ENCODE results near the gene SNAI1.

SNAI1 gene

DNA sequence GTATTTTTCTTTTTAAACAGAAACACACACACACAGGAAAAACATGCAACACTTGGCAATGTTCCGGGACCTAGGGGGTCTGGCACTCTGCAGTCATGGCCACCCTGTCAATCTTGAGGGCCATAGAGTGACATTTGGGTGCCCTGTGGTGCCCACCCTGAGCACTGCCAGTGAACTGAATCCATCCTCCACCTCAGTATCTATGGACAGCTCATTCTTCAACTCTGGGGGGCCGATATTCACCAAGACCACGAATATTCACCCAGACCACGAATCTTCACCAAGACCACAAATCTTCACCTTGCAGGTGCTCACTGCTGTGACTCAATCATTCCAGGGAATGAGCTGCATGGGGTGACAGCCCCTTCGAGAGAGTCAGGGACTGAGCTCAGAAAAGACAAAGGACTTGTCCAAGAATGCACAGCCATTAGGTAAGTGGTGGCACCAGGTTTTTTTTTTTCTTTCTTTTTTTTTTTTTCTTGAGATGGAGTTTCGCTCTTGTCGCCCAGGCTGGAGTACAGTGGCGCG is 19.1 kb downstream of the SNAI1 start:
- H3K36me3 ChIP-seq (replicated peaks; ENCODE audit: insufficient read depth, low read length), result no peaks in the 10 kb centered on the region
- no peak overlapping the region for H3K4me3 ChIP-seq (ENCODE audit: low read length)
- H3F3A ChIP-seq (ENCODE audit: insufficient read depth, low read length), result no peaks in the 10 kb centered on the region
- no peak overlapping the region for H3K9ac ChIP-seq (ENCODE audit: low read length)
- no peak overlapping the region for H3K4me2 ChIP-seq (ENCODE audit: low read depth, low read length)
- no peaks in the 10 kb centered on the region for H3K9me2 ChIP-seq (replicated peaks; ENCODE audit: insufficient read depth, low read length)
- TF ChIP-seq EZH2 (optimal IDR thresholded peaks at IDR 0.05; ENCODE audit: low read depth, low read length), result no peak
- TF ChIP-seq, protein P1, sequence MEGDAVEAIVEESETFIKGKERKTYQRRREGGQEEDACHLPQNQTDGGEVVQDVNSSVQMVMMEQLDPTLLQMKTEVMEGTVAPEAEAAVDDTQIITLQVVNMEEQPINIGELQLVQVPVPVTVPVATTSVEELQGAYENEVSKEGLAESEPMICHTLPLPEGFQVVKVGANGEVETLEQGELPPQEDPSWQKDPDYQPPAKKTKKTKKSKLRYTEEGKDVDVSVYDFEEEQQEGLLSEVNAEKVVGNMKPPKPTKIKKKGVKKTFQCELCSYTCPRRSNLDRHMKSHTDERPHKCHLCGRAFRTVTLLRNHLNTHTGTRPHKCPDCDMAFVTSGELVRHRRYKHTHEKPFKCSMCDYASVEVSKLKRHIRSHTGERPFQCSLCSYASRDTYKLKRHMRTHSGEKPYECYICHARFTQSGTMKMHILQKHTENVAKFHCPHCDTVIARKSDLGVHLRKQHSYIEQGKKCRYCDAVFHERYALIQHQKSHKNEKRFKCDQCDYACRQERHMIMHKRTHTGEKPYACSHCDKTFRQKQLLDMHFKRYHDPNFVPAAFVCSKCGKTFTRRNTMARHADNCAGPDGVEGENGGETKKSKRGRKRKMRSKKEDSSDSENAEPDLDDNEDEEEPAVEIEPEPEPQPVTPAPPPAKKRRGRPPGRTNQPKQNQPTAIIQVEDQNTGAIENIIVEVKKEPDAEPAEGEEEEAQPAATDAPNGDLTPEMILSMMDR (IDR thresholded peaks at IDR 0.05; ENCODE audit: low read length), result no peak
- no peak for TF ChIP-seq EZH2phosphoT487 (IDR thresholded peaks at IDR 0.05; ENCODE audit: low read length)
- no peak for DNase-seq
- no peak overlapping the region for H3K27ac ChIP-seq (ENCODE audit: low read length)
- 0 out of 2 replicates have a peak, but pooled peaks cover 4% of the 10 kb centered on the region for H3K4me1 ChIP-seq (ENCODE audit: low read length)
- H2AFZ ChIP-seq (ENCODE audit: low read length), result no peak overlapping the region
- no peaks in the 10 kb centered on the region for H4K20me1 ChIP-seq (ENCODE audit: insufficient read depth, low read length)
- H3K9me3 ChIP-seq (replicated peaks; ENCODE audit: insufficient read depth, low read length), result no peaks in the 10 kb centered on the region
- H3K27me3 ChIP-seq (replicated peaks; ENCODE audit: insufficient read depth, low read length), result no peaks in the 10 kb centered on the region
- H3K79me2 ChIP-seq (ENCODE audit: low read length), result no peaks in the 10 kb centered on the region

DNA sequence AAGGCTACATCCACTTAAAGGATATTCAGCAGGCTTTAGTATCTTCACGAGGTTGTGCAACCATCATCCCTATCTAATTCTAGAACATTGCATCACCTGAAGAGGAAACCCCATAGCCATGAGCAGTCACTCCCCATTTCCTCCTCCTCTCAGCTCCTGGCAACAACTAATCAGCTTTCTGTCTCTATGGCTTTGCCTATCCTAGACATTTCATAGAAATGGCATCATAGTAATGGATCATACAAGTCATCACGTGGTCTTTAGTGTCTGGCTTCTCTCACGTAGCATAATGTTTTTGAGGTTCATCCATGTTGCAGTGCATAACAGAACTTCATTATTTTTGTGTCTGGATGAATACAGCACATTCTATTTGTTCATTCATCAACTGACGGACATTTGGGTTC is 20.5 kb downstream of the SNAI1 start:
- TF ChIP-seq EZH2phosphoT487 (IDR thresholded peaks at IDR 0.05; ENCODE audit: low read length) (no peak), EZH2 (optimal IDR thresholded peaks at IDR 0.05; ENCODE audit: low read depth, low read length) (no peak)
- TF ChIP-seq, protein P1 (IDR thresholded peaks at IDR 0.05; ENCODE audit: low read length), result no peak
- H3K4me2 ChIP-seq (ENCODE audit: low read depth, low read length), result no peak overlapping the region
- no peak for DNase-seq
- no peaks in the 10 kb centered on the region for H4K20me1 ChIP-seq (ENCODE audit: insufficient read depth, low read length)
- no peak overlapping the region for H3K4me3 ChIP-seq (ENCODE audit: low read length)
- H3K27me3 ChIP-seq (replicated peaks; ENCODE audit: insufficient read depth, low read length), result no peaks in the 10 kb centered on the region
- H2AFZ ChIP-seq (ENCODE audit: low read length), result no peak overlapping the region
- H3K9me2 ChIP-seq (replicated peaks; ENCODE audit: insufficient read depth, low read length), result no peaks in the 10 kb centered on the region
- no peaks in the 10 kb centered on the region for H3K79me2 ChIP-seq (ENCODE audit: low read length)
- no peaks in the 10 kb centered on the region for H3K36me3 ChIP-seq (replicated peaks; ENCODE audit: insufficient read depth, low read length)
- H3F3A ChIP-seq (ENCODE audit: insufficient read depth, low read length), result no peaks in the 10 kb centered on the region
- H3K27ac ChIP-seq (ENCODE audit: low read length), result no peak overlapping the region
- no peaks in the 10 kb centered on the region for H3K9me3 ChIP-seq (replicated peaks; ENCODE audit: insufficient read depth, low read length)
- H3K4me1 ChIP-seq (ENCODE audit: low read length), result 0 out of 2 replicates have a peak, but pooled peaks cover 4% of the 10 kb centered on the region
- H3K9ac ChIP-seq (ENCODE audit: low read length), result no peak overlapping the region

DNA sequence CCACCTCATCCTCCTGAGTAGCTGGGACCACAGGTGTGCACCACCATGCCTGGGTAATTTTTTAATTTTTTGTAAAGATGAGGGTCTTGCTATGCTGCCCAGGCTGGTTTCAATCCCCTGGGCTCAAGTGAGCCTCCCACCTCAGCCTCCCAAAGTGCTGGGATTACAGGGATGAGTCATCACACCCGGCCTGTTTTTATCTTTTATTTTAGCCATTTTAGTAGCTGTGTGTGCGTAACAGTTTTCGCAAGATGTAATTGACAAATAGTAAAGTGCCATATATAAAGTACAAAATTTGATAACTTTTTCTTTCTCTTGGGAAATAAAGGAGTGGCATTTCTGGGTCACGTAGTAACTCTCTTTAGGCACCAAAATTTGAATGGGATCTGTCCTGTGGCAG is 21.4 kb downstream of the SNAI1 start:
- H3F3A ChIP-seq (ENCODE audit: insufficient read depth, low read length), result no peaks in the 10 kb centered on the region
- no peaks in the 10 kb centered on the region for H4K20me1 ChIP-seq (ENCODE audit: insufficient read depth, low read length)
- no peak overlapping the region for H3K27ac ChIP-seq (ENCODE audit: low read length)
- H3K4me2 ChIP-seq (ENCODE audit: low read depth, low read length), result no peak overlapping the region
- TF ChIP-seq, protein P1 (IDR thresholded peaks at IDR 0.05; ENCODE audit: low read length), result no peak
- TF ChIP-seq EZH2phosphoT487 (IDR thresholded peaks at IDR 0.05; ENCODE audit: low read length) (no peak), EZH2 (optimal IDR thresholded peaks at IDR 0.05; ENCODE audit: low read depth, low read length) (no peak)
- no peaks in the 10 kb centered on the region for H3K36me3 ChIP-seq (replicated peaks; ENCODE audit: insufficient read depth, low read length)
- H3K4me3 ChIP-seq (ENCODE audit: low read length), result no peak overlapping the region
- 0 out of 2 replicates have a peak, but pooled peaks cover 4% of the 10 kb centered on the region for H3K4me1 ChIP-seq (ENCODE audit: low read length)
- H3K79me2 ChIP-seq (ENCODE audit: low read length), result no peaks in the 10 kb centered on the region
- no peaks in the 10 kb centered on the region for H3K27me3 ChIP-seq (replicated peaks; ENCODE audit: insufficient read depth, low read length)
- H2AFZ ChIP-seq (ENCODE audit: low read length), result no peak overlapping the region
- DNase-seq, result no peak
- no peaks in the 10 kb centered on the region for H3K9me2 ChIP-seq (replicated peaks; ENCODE audit: insufficient read depth, low read length)
- H3K9ac ChIP-seq (ENCODE audit: low read length), result no peak overlapping the region
- H3K9me3 ChIP-seq (replicated peaks; ENCODE audit: insufficient read depth, low read length), result no peaks in the 10 kb centered on the region
